ENCODE measurements around the gene BNC2. TPM values are rescaled to one million over a fixed set of nuclear protein-coding genes. Genes with fewer than 3 reads are reported as not detected.

Gene BNC2
- total RNA-seq, 1 experiment from 2014 or later: 43.6 TPM

- H3T11ph ChIP-seq (ENCODE audit: low read length): no peak overlapping the region
- no peak overlapping the region for H3K56ac ChIP-seq (ENCODE audit: insufficient read length, low read depth, low read length)
- H2BK12ac ChIP-seq (ENCODE audit: insufficient read length, low read depth, low read length): no peak overlapping the region
- no peak overlapping the region for H2BK120ac ChIP-seq (ENCODE audit: low read depth, low read length, poor library complexity, severe bottlenecking)
- H2BK5ac ChIP-seq (ENCODE audit: insufficient read length, low read length): no peak overlapping the region
- no peaks in the 10 kb centered on the region; the same call in 1 of the 2 replicates for H3K4me1 ChIP-seq (ENCODE audit: insufficient read depth, low read length)
- H3K27ac Mint-ChIP-seq: no peak overlapping the region
- no CpG with 5 or more reads among the region's 2 CpGs for WGBS (ENCODE audit: extremely low coverage, insufficient read length, low lambda C conversion rate)
- H3K9ac ChIP-seq (ENCODE audit: extremely low read depth, insufficient read length, low read length): no peak overlapping the region
- H3K4me1 Mint-ChIP-seq: peaks cover 31 to 34% of the 10 kb centered on the region in 2 experiments
- no peaks in the 10 kb centered on the region for H3K79me1 ChIP-seq (ENCODE audit: insufficient read depth, low read depth, low read length, poor library complexity, severe bottlenecking)
- H3K14ac ChIP-seq (ENCODE audit: insufficient read depth, low read length): no peak overlapping the region
- H3K9me3 Mint-ChIP-seq: no peaks in the 10 kb centered on the region
- no peak overlapping the region for H2BK20ac ChIP-seq (ENCODE audit: low read depth, low read length, poor library complexity, severe bottlenecking)
- no peak overlapping the region for H3K4ac ChIP-seq (ENCODE audit: low read depth, low read length)
- H3K27me3 ChIP-seq (ENCODE audit: insufficient read depth, low read length): no peaks in the 10 kb centered on the region
- no peaks in the 10 kb centered on the region for H3K27me3 Mint-ChIP-seq (ENCODE audit: low read depth)
- H3K4me2 ChIP-seq (ENCODE audit: insufficient read depth, insufficient read length, low read length): no peak overlapping the region
- no peak overlapping the region for H3K27ac ChIP-seq (ENCODE audit: insufficient read length, low read depth, low read length)
- H3K79me2 ChIP-seq (ENCODE audit: insufficient read depth, low read length): no peaks in the 10 kb centered on the region
- H2AFZ ChIP-seq (ENCODE audit: low read length): no peak overlapping the region
- H4K8ac ChIP-seq (replicated peaks; ENCODE audit: insufficient read length, low read depth, low read length): no peak overlapping the region
- H3K23me2 ChIP-seq (ENCODE audit: insufficient read length, low read depth, low read length, poor library complexity, severe bottlenecking): no peaks in the 10 kb centered on the region
- TF ChIP-seq CTCF (conservative IDR thresholded peaks at IDR 0.05): no peak
- H2AK5ac ChIP-seq (ENCODE audit: insufficient read length, low read length): no peak overlapping the region
- H3K18ac ChIP-seq (ENCODE audit: insufficient read length, low read depth, low read length): no peak overlapping the region
- H2BK15ac ChIP-seq (ENCODE audit: low read depth, low read length): no peak overlapping the region
- no peak overlapping the region for H4K5ac ChIP-seq (ENCODE audit: insufficient read length, low read depth, low read length)
- H4K20me1 ChIP-seq (ENCODE audit: control insufficient read depth, insufficient read depth, insufficient read length): no peaks in the 10 kb centered on the region
- H4K91ac ChIP-seq (ENCODE audit: insufficient read length, low read depth, low read length): no peak overlapping the region
- DNase-seq: no peak
- H3K23ac ChIP-seq (ENCODE audit: insufficient read length, low read depth, low read length): no peak overlapping the region
- H3K4me3 Mint-ChIP-seq: no peak overlapping the region
- H3K9me3 ChIP-seq (ENCODE audit: control insufficient read depth, low read depth, low read length): no peaks in the 10 kb centered on the region
- H3K36me3 Mint-ChIP-seq (ENCODE audit: insufficient read depth in 1 of 3, low read depth in 3 of 3): no peaks in the 10 kb centered on the region
Measured at GRCh38 chr9:16752601-16753000, 117.9 kb downstream of the BNC2 start.

Measured in H9 (cell line).